Panc1 (cell line): ENCODE results near the gene RBM6. TPM values are rescaled to one million over a fixed set of nuclear protein-coding genes. Genes with fewer than 3 reads are reported as not detected.

Experiments
- ATAC-seq: fragments of 200-7000 bp; cut with Tn5 transposase; 2 replicates; pipeline ENCODE4 v1.9.1; 2020; ENCODE audit warnings: mild to moderate bottlenecking, moderate library complexity
- BruUV-seq: library from RNA; stranded (reverse); fragments of 400-500 nt; replicated peaks from 2 replicates; lab custom pipeline; 2021; lab: Mats Ljungman, UMichigan
- CTCF ChIA-PET: fragments of 300-600 bp; sonication (Branson Sonifier 250); formaldehyde crosslinking; loops from one replicate; lab custom pipeline; 2022; ENCODE audit warnings: antibody characterized with exemption; lab: Charles Lee
- POLR2A ChIA-PET: fragments of 300-600 bp; sonication (Branson Sonifier 250); formaldehyde crosslinking; loops from one replicate; lab custom pipeline; 2022; ENCODE audit warnings: antibody characterized with exemption; lab: Charles Lee
- DNase-seq: peaks from one replicate; pipeline ENCODE4 v3.0.0-alpha.2; 2010; ENCODE audit warnings: low read depth, low spot score
- H3K27ac ChIP-seq: 2 replicates; pipeline ENCODE4 v1.5.1; 2011; ENCODE audit warnings: mild to moderate bottlenecking, low read length, inconsistent platforms
- H3K27me3 ChIP-seq: fragments of 200-500 bp; sonication (Bioruptor generic); 2 replicates; pipeline ENCODE4 v1.6.0; 2014; ENCODE audit warnings: low read length, inconsistent platforms; ENCODE audit not compliant: control insufficient read depth, insufficient read depth
- H3K36me3 ChIP-seq: fragments of 200-500 bp; sonication (Bioruptor generic); 2 replicates; pipeline ENCODE4 v1.5.1; 2014; ENCODE audit warnings: inconsistent platforms, mild to moderate bottlenecking, low read length, moderate library complexity; ENCODE audit not compliant: control insufficient read depth, insufficient read depth
- H3K4me1 ChIP-seq: 2 replicates; pipeline ENCODE4 v1.5.1; 2011; ENCODE audit warnings: inconsistent platforms, mild to moderate bottlenecking, low read length, moderate library complexity; ENCODE audit not compliant: control insufficient read depth, insufficient read depth
- H3K4me3 ChIP-seq, 2 experiments: 2 replicates each; pipeline ENCODE4 v1.5.1; 2011 to 2012; ENCODE audit warnings: low read depth in 2 of 2, low read length in 2 of 2, mild to moderate bottlenecking in 2 of 2, inconsistent platforms in 1 of 2, moderate library complexity in 1 of 2
- H3K9me3 ChIP-seq: fragments of 200-500 bp; sonication (Bioruptor generic); 2 replicates; pipeline ENCODE4 v1.5.1; 2014; ENCODE audit warnings: low read depth, mild to moderate bottlenecking, inconsistent platforms, low read length, moderate library complexity; ENCODE audit not compliant: control insufficient read depth, insufficient read depth
- POLR2AphosphoS5 ChIP-seq: IDR thresholded peaks from 2 replicates; pipeline ENCODE4 v1.6.1; 2012; ENCODE audit warnings: mild to moderate bottlenecking, low read depth, low read length, moderate library complexity
- SIN3A ChIP-seq: IDR thresholded peaks from 2 replicates; pipeline ENCODE4 v1.6.1; 2012; ENCODE audit warnings: low read depth, mild to moderate bottlenecking, low read length, moderate library complexity, borderline replicate concordance; ENCODE audit not compliant: insufficient read depth
- TCF7L2 ChIP-seq: IDR thresholded peaks from 2 replicates; pipeline ENCODE4 v1.6.1; 2011; ENCODE audit warnings: mild to moderate bottlenecking, low read depth, low read length, inconsistent platforms
- in situ Hi-C: cut with HindIII; loops from 2 replicates; pipeline ENCODE4 v1.10.0; 2016; ENCODE audit warnings: low sequenced_read_pairs, low pct_unique_long_range_greater_than_20kb
- intact Hi-C: fragments of 100-400 bp; cut with micrococcal nuclease; formaldehyde crosslinking; loops from one replicate; pipeline ENCODE4 v1.10.0; 2022; ENCODE audit not compliant: unreplicated experiment
- total RNA-seq: library from RNA; stranded (reverse); gene quantifications from one replicate; pipeline ENCODE4 v1.2.1, GENCODE V29; 2021; ENCODE audit not compliant: unreplicated experiment
- TF ChIP-seq, protein P1 (sequence below): fragments of 450-650 bp; IDR thresholded peaks from 2 replicates; pipeline ENCODE4 v1.5.1; 2017; ENCODE audit warnings: mild to moderate bottlenecking
- TF ChIP-seq, protein P2 (sequence below), 2 experiments: IDR thresholded peaks; 2 replicates each; pipeline ENCODE4 v1.6.1; 2011 to 2012; ENCODE audit warnings: low read depth in 2 of 2, control low read depth in 1 of 2, low read length in 1 of 2, mild to moderate bottlenecking in 1 of 2, moderate library complexity in 1 of 2; ENCODE audit not compliant: insufficient read depth in 1 of 2

Gene RBM6
- total RNA-seq, 1 experiment from 2014 or later: 43.6 TPM

DNA sequence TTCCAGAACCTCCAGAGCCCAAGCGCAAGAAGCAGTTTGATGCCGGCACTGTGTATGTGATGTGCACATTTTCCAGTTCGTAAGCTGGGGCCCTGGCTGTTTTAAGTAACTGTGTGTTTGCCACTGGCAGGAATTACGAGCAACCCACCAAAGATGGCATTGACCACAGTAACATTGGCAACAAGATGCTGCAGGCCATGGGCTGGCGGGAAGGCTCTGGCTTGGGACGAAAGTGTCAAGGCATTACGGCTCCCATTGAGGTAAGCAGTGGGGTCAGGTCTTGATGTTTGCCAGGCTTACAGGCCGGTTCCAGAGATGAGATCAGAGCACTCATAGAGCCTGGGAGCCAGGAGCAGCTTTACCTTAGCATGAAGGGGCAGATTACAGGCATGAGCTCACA lies 177.2 kb downstream of the RBM6 start:
- CTCF ChIA-PET: no interaction called here
- ATAC-seq (no peak), DNase-seq (no peak)
- no peaks in the 10 kb centered on the region for H3K9me3 ChIP-seq
- POLR2A ChIA-PET: no interaction called here
- no peak overlapping the region for H3K4me3 ChIP-seq
- intact Hi-C loops: no loop called here
- no TSS peak for BruUV-seq
- peaks cover 5% of the 10 kb centered on the region for H3K4me1 ChIP-seq
- TF ChIP-seq, protein P1, sequence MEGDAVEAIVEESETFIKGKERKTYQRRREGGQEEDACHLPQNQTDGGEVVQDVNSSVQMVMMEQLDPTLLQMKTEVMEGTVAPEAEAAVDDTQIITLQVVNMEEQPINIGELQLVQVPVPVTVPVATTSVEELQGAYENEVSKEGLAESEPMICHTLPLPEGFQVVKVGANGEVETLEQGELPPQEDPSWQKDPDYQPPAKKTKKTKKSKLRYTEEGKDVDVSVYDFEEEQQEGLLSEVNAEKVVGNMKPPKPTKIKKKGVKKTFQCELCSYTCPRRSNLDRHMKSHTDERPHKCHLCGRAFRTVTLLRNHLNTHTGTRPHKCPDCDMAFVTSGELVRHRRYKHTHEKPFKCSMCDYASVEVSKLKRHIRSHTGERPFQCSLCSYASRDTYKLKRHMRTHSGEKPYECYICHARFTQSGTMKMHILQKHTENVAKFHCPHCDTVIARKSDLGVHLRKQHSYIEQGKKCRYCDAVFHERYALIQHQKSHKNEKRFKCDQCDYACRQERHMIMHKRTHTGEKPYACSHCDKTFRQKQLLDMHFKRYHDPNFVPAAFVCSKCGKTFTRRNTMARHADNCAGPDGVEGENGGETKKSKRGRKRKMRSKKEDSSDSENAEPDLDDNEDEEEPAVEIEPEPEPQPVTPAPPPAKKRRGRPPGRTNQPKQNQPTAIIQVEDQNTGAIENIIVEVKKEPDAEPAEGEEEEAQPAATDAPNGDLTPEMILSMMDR: no peak
- TF ChIP-seq, protein P2, sequence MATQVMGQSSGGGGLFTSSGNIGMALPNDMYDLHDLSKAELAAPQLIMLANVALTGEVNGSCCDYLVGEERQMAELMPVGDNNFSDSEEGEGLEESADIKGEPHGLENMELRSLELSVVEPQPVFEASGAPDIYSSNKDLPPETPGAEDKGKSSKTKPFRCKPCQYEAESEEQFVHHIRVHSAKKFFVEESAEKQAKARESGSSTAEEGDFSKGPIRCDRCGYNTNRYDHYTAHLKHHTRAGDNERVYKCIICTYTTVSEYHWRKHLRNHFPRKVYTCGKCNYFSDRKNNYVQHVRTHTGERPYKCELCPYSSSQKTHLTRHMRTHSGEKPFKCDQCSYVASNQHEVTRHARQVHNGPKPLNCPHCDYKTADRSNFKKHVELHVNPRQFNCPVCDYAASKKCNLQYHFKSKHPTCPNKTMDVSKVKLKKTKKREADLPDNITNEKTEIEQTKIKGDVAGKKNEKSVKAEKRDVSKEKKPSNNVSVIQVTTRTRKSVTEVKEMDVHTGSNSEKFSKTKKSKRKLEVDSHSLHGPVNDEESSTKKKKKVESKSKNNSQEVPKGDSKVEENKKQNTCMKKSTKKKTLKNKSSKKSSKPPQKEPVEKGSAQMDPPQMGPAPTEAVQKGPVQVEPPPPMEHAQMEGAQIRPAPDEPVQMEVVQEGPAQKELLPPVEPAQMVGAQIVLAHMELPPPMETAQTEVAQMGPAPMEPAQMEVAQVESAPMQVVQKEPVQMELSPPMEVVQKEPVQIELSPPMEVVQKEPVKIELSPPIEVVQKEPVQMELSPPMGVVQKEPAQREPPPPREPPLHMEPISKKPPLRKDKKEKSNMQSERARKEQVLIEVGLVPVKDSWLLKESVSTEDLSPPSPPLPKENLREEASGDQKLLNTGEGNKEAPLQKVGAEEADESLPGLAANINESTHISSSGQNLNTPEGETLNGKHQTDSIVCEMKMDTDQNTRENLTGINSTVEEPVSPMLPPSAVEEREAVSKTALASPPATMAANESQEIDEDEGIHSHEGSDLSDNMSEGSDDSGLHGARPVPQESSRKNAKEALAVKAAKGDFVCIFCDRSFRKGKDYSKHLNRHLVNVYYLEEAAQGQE (IDR thresholded peaks at IDR 0.05; ENCODE audit: insufficient read depth in 1 of 2, low read depth in 2 of 2, low read length in 1 of 2): no peak
- no peak for TF ChIP-seq SIN3A
- TF ChIP-seq POLR2AphosphoS5: no peak
- TF ChIP-seq TCF7L2: no peak
- H3K27ac ChIP-seq: no peak overlapping the region
- H3K36me3 ChIP-seq: peaks cover 25% of the 10 kb centered on the region
- in situ Hi-C loops: no loop called here
- H3K27me3 ChIP-seq: no peaks in the 10 kb centered on the region

DNA sequence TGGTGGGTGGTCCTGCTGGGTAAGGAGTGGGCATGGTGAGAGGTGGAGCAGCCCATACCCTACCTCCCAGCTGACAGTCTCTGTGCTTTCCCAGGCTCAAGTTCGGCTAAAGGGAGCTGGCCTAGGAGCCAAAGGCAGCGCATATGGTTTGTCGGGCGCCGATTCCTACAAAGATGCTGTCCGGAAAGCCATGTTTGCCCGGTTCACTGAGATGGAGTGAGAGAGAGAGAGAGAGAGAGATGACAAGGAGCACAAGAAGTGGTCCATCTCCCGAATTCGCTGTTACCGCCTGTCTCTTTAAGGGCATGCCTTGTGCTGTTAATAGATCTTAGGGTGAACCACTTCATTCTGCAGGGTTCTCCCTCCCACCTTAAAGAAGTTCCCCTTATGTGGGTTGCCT lies 178.3 kb downstream of the RBM6 start:
- DNase-seq (no peak), ATAC-seq (no peak)
- in situ Hi-C loops: no loop called here
- BruUV-seq: no TSS peak
- POLR2A ChIA-PET: no interaction called here
- H3K9me3 ChIP-seq: no peaks in the 10 kb centered on the region
- peaks cover 24% of the 10 kb centered on the region for H3K36me3 ChIP-seq
- CTCF ChIA-PET: no interaction called here
- H3K4me3 ChIP-seq: no peak overlapping the region
- H3K27ac ChIP-seq: no peak overlapping the region
- TF ChIP-seq SIN3A (no peak), POLR2AphosphoS5 (no peak), TCF7L2 (no peak)
- TF ChIP-seq, protein P1: no peak
- TF ChIP-seq, protein P2 (IDR thresholded peaks at IDR 0.05; ENCODE audit: insufficient read depth in 1 of 2, low read depth in 2 of 2, low read length in 1 of 2): no peak
- peaks cover 8% of the 10 kb centered on the region for H3K4me1 ChIP-seq
- intact Hi-C loops: no loop called here
- no peaks in the 10 kb centered on the region for H3K27me3 ChIP-seq
